Camera-type eye (tissue), 1 donor: ENCODE data around the gene CASP3. TPM values are rescaled to one million over a fixed set of nuclear protein-coding genes. Genes with fewer than 3 reads are reported as not detected.

ENCODE experiments used
- total RNA-seq: library from RNA; depleted of rRNA; stranded (reverse); fragments of >200 nt; gene quantifications from one replicate; pipeline ENCODE4 v1.2.3, GENCODE V29; 2014

CASP3 gene
- total RNA-seq = 44.5 TPM

DNA sequence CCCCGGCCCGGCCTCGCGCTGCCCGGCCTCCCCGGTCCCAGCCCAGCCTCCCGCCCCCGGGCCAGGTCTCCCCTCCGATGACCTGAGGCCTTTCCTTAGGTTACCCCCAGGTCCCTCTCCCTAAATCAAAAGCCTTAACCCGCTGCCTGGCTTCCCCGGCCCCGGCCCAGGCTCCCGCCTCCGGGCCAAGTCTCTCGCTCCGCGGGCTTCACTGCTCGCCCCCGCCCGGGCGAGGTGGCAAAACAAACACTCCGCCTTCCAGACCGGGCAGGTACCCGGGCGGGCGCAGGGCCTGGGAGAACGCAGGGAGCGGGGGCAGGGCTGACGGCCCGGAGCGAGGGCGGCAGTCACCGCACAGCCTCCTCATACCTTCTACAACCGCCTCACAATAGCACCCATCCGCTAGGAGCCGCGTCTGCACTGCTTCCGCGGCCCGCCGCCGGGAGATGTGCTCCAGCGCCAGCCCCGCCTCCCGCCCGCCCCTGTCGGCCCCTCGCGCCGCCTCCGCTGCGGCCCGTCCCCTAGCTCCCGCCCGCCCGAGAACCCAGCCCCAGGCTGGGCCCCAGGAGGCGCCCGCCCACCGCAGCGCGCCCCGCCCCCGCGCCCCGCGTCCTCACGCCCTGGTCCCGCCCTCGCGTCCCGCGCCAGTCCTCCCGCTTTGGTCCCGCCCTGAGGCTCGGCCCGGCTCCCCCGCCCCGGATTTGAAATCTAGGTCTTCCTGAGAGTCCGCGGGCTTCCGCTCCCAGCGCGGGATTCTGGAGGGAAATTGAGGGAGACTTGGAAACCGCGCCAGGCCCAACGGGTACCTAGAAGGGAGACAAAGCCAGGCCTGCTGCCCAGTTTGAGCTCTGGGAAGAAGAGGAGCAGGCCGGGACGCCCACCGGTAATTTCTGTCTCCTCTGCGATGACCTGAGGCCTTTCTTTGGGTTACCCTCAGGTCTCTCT lies at the start of gene CASP3, which contains the start of gene PRIMPOL:
Gene CASP3, minus strand, starts transcription at position 422 of the 945 bp plus-strand sequence. CDS start 10,994 bp downstream, outside the sequence.
Gene PRIMPOL, plus strand, starts transcription at position 713 of the 945 bp plus-strand sequence. CDS start 7,403 bp downstream, outside the sequence.

Other genes starting within 250 kb of the CASP3 start
- 43.9 TPM for gene IRF2, start 174.9 kb downstream of the CASP3 start, total RNA-seq
- 36.6 TPM for gene PRIMPOL, start 291 bp upstream of the CASP3 start, total RNA-seq
- 18.6 TPM for gene CENPU, start 84.6 kb upstream of the CASP3 start, total RNA-seq
- gene ACSL1, start 176.5 kb upstream of the CASP3 start, total RNA-seq = 51.8 TPM